Neuronal stem cell (in vitro differentiated cells): ENCODE data around the gene CALCOCO1.

Experiments used
- DNase-seq: peaks from one replicate; pipeline ENCODE4 v3.0.0-alpha.2; 2013; ENCODE audit warnings: low spot score
- H2AFZ ChIP-seq: one replicate; pipeline ENCODE4 v1.6.1; 2013; ENCODE audit warnings: mild to moderate bottlenecking, low read length, inconsistent platforms
- H2AK5ac ChIP-seq: 2 replicates; pipeline ENCODE4 v1.6.1; 2013; ENCODE audit warnings: low read depth, mild to moderate bottlenecking, inconsistent platforms, low read length, moderate library complexity, mixed read lengths
- H2BK120ac ChIP-seq: 2 replicates; pipeline ENCODE4 v1.6.1; 2013; ENCODE audit warnings: low read depth, mild to moderate bottlenecking, inconsistent platforms, low read length, moderate library complexity, mixed read lengths
- H2BK12ac ChIP-seq: one replicate; pipeline ENCODE4 v1.6.1; 2013; ENCODE audit warnings: low read length, inconsistent platforms
- H2BK15ac ChIP-seq: 2 replicates; pipeline ENCODE4 v1.6.1; 2013; ENCODE audit warnings: mild to moderate bottlenecking, low read length, inconsistent platforms, mixed read lengths
- H2BK5ac ChIP-seq: one replicate; pipeline ENCODE4 v1.6.1; 2013; ENCODE audit warnings: inconsistent platforms, mild to moderate bottlenecking, low read length, moderate library complexity
- H3K14ac ChIP-seq: one replicate; pipeline ENCODE4 v1.6.1; 2013; ENCODE audit warnings: low read length, inconsistent platforms
- H3K18ac ChIP-seq: 2 replicates; pipeline ENCODE4 v1.6.1; 2013; ENCODE audit warnings: low read length, inconsistent platforms
- H3K23ac ChIP-seq: 2 replicates; pipeline ENCODE4 v1.6.1; 2013; ENCODE audit warnings: low read depth, mild to moderate bottlenecking, mixed read lengths, low read length, inconsistent platforms; ENCODE audit not compliant: poor library complexity
- H3K27ac ChIP-seq: replicated peaks from 3 replicates; pipeline ENCODE4 v1.5.1; 2013; ENCODE audit warnings: low read length, inconsistent platforms
- H3K27me3 ChIP-seq, 3 experiments: 2 replicates each; pipeline ENCODE4 v1.6.1; 2013; ENCODE audit warnings: low read length in 3 of 3, mild to moderate bottlenecking in 2 of 3, inconsistent platforms in 1 of 3, low read depth in 1 of 3, mixed read lengths in 1 of 3, moderate library complexity in 1 of 3; ENCODE audit not compliant: control insufficient read depth in 3 of 3, insufficient read depth in 3 of 3
- H3K36me3 ChIP-seq, 2 donors: replicated peaks in 1 of 2; 2 replicates each; pipeline ENCODE4 v1.6.1; 2013; ENCODE audit warnings: low read length in 2 of 2; ENCODE audit not compliant: control insufficient read depth in 2 of 2, insufficient read depth in 2 of 2
- H3K4ac ChIP-seq: 2 replicates; pipeline ENCODE4 v1.6.1; 2013; ENCODE audit warnings: inconsistent platforms, mild to moderate bottlenecking, low read length, moderate library complexity
- H3K4me1 ChIP-seq, 2 donors: 1 replicate in 1 of 2; 2 replicates in 1 of 2; pipeline ENCODE4 v1.6.1; 2013; ENCODE audit warnings: low read length in 2 of 2, low read depth in 1 of 2; ENCODE audit not compliant: control insufficient read depth in 2 of 2, insufficient read depth in 1 of 2
- H3K4me2 ChIP-seq: one replicate; pipeline ENCODE4 v1.6.1; 2013; ENCODE audit warnings: mild to moderate bottlenecking, low read length, inconsistent platforms; ENCODE audit not compliant: insufficient read depth, poor library complexity, severe bottlenecking
- H3K4me3 ChIP-seq, 2 donors: 2 replicates each; pipeline ENCODE4 v1.5.1; 2013; ENCODE audit warnings: low read length in 2 of 2, mild to moderate bottlenecking in 2 of 2, inconsistent platforms in 1 of 2, moderate library complexity in 1 of 2
- H3K79me1 ChIP-seq: one replicate; pipeline ENCODE4 v1.6.1; 2013; ENCODE audit warnings: low read depth, mild to moderate bottlenecking, inconsistent platforms, low read length, moderate library complexity
- H3K9ac ChIP-seq: one replicate; pipeline ENCODE4 v1.6.1; 2013; ENCODE audit warnings: mild to moderate bottlenecking, low read depth, low read length, inconsistent platforms; ENCODE audit not compliant: poor library complexity
- H3K9me3 ChIP-seq, 2 donors: replicated peaks in 1 of 2; 2 replicates each; pipeline versions ENCODE3 to v1.6.1; 2013; ENCODE audit warnings: low read length in 2 of 2, mild to moderate bottlenecking in 2 of 2, inconsistent platforms in 1 of 2, low read depth in 1 of 2, mixed read lengths in 1 of 2, moderate library complexity in 1 of 2; ENCODE audit not compliant: control insufficient read depth in 2 of 2, insufficient read depth in 1 of 2
- H4K8ac ChIP-seq: one replicate; pipeline ENCODE4 v1.6.1; 2013; ENCODE audit warnings: low read depth, mild to moderate bottlenecking, inconsistent platforms, low read length, moderate library complexity
- H4K91ac ChIP-seq: one replicate; pipeline ENCODE4 v1.6.1; 2013; ENCODE audit warnings: low read length, low read depth, mild to moderate bottlenecking, inconsistent platforms; ENCODE audit not compliant: poor library complexity
- WGBS, 2 donors: extraction: QIAGEN DNeasy Blood & Tissue Kit; methylation state at CpG; one replicate each; pipeline ENCODE4 v1.1.7; 2013; ENCODE audit warnings: missing lambda C conversion rate in 2 of 2, mixed read lengths in 1 of 2; ENCODE audit not compliant: insufficient read length in 2 of 2, insufficient replicate concordance in 1 of 2; ENCODE audit errors: extremely low coverage in 2 of 2; 5-methylcytosine and 5-hydroxymethylcytosine counted together

The CALCOCO1 gene

DNA sequence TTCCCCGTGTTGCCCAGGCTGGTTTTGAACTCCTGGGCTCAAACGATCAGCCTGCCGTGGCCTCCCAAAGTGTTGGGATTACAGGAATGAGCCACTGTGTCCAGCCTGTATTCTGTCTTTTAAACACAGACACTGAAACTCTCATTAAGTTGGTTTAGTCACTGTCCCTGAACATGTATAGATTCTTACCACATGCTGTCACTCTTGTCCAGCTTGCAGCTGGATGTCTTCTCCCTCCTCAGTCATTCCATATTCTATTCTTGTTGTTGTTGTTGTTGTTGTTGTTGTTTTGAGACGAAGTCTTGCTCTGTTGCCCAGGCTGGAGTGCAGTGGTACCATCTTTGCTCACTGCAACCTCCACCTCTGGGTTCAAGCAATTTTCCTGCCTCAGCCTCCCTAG, 39.1 kb downstream of the CALCOCO1 start:
- Histone ChIP-seq H4K8ac (no peak overlapping the region), H2BK5ac (no peak overlapping the region), H3K27me3 (peaks cover 0 to 42% (median 0%) of the 10 kb centered on the region in 3 experiments), H3K36me3 (no peaks in the 10 kb centered on the region), H2AK5ac (no peak overlapping the region), H2BK120ac (no peak overlapping the region), H3K4me3 (no peak overlapping the region), H3K9me3 (no peaks in the 10 kb centered on the region), H3K4me1 (no peaks in the 10 kb centered on the region), H3K4me2 (no peak overlapping the region), H3K23ac (no peak overlapping the region), H3K18ac (no peak overlapping the region), H3K9ac (no peak overlapping the region), H3K79me1 (no peaks in the 10 kb centered on the region), H3K4ac (no peak overlapping the region), H4K91ac (no peak overlapping the region), H2BK12ac (no peak overlapping the region), H3K14ac (no peak overlapping the region), H3K27ac (no peak overlapping the region), H2AFZ (no peak overlapping the region), H2BK15ac (no peak overlapping the region)
- WGBS, 2 donors = no CpG with 5 or more reads among the region's 4 CpGs
- DNase-seq = no peak

GRCh38 chr12:53686436-53686835, 40.8 kb downstream of the CALCOCO1 start:
- no peak overlapping the region for H3K27ac ChIP-seq
- no CpG with 5 or more reads among the region's 3 CpGs for WGBS, 2 donors

GRCh38 chr12:53684654-53685220, 42.5 kb downstream of the CALCOCO1 start:
- Histone ChIP-seq H4K91ac (no peak overlapping the region), H3K27me3 (peaks cover 0 to 24% (median 0%) of the 10 kb centered on the region in 3 experiments), H3K4me2 (no peak overlapping the region), H3K79me1 (no peaks in the 10 kb centered on the region), H3K9me3 (no peaks in the 10 kb centered on the region), H3K4me3 (no peak overlapping the region), H2BK15ac (no peak overlapping the region), H2BK12ac (no peak overlapping the region), H3K23ac (no peak overlapping the region), H3K9ac (no peak overlapping the region), H2BK5ac (no peak overlapping the region), H4K8ac (no peak overlapping the region), H3K36me3 (no peaks in the 10 kb centered on the region), H3K18ac (no peak overlapping the region), H3K4ac (no peak overlapping the region), H2AFZ (no peak overlapping the region), H3K4me1 (no peaks in the 10 kb centered on the region), H2BK120ac (no peak overlapping the region), H2AK5ac (no peak overlapping the region), H3K14ac (no peak overlapping the region), H3K27ac (no peak overlapping the region)
- DNase-seq = no peak
- no CpG with 5 or more reads among the region's 3 CpGs for WGBS, 2 donors

More at GRCh38 chr12:53686436-53686835, 40.8 kb downstream of the CALCOCO1 start:
- no peak overlapping the region for H2BK15ac ChIP-seq
- H3K27me3 ChIP-seq = peaks cover 0 to 30% (median 0%) of the 10 kb centered on the region in 3 experiments
- H2BK120ac ChIP-seq = no peak overlapping the region
- H3K23ac ChIP-seq = no peak overlapping the region
- no peak overlapping the region for H3K9ac ChIP-seq
- no peak overlapping the region for H3K4me3 ChIP-seq
- no peak overlapping the region for H3K14ac ChIP-seq
- no peaks in the 10 kb centered on the region for H3K9me3 ChIP-seq
- no peak overlapping the region for H2AK5ac ChIP-seq
- H3K4me2 ChIP-seq = no peak overlapping the region
- no peak overlapping the region for H2BK12ac ChIP-seq
- no peak overlapping the region for H2BK5ac ChIP-seq
- H3K4me1 ChIP-seq = no peaks in the 10 kb centered on the region
- H3K79me1 ChIP-seq = no peaks in the 10 kb centered on the region
- DNase-seq = no peak
- no peak overlapping the region for H4K8ac ChIP-seq
- H2AFZ ChIP-seq = no peak overlapping the region
- H3K36me3 ChIP-seq = no peaks in the 10 kb centered on the region
- no peak overlapping the region for H4K91ac ChIP-seq
- no peak overlapping the region for H3K18ac ChIP-seq
- no peak overlapping the region for H3K4ac ChIP-seq

GRCh38 chr12:53683983-53684382, 43.3 kb downstream of the CALCOCO1 start:
- Histone ChIP-seq H3K4me2 (no peak overlapping the region), H2BK12ac (no peak overlapping the region), H3K4ac (no peak overlapping the region), H3K23ac (no peak overlapping the region), H2BK5ac (no peak overlapping the region), H3K27me3 (peaks cover 0 to 21% (median 0%) of the 10 kb centered on the region in 3 experiments), H3K27ac (no peak overlapping the region), H3K9ac (no peak overlapping the region), H3K18ac (no peak overlapping the region), H3K79me1 (no peaks in the 10 kb centered on the region), H4K91ac (no peak overlapping the region), H3K36me3 (no peaks in the 10 kb centered on the region), H3K14ac (no peak overlapping the region), H3K4me1 (peaks cover 0 to 1% of the 10 kb centered on the region in 2 donors), H3K9me3 (no peaks in the 10 kb centered on the region), H2BK15ac (no peak overlapping the region), H2AK5ac (no peak overlapping the region), H2BK120ac (no peak overlapping the region), H3K4me3 (no peak overlapping the region), H2AFZ (no peak overlapping the region), H4K8ac (no peak overlapping the region)
- no peak for DNase-seq
- WGBS, 2 donors = no CpG with 5 or more reads among the region's 9 CpGs
